Keratinocyte (primary cell): ENCODE results near the gene CNKSR3. TPM values are rescaled to one million over a fixed set of nuclear protein-coding genes. Genes with fewer than 3 reads are reported as not detected.

Experiments
- DNase-seq: peaks from one replicate; pipeline ENCODE4 v3.0.0-alpha.2; 2011; ENCODE audit warnings: low read depth, missing footprints, low spot score
- FAIRE-seq: peaks from 2 replicates; lab custom pipeline; 2011; peaks lifted over from hg19 to GRCh38; lab: Jason Lieb, UNC
- H2AFZ ChIP-seq: 2 replicates; pipeline ENCODE4 v1.6.0; 2012; ENCODE audit warnings: low read length, control low read depth, inconsistent platforms; ENCODE audit not compliant: control insufficient read depth
- H3K27ac ChIP-seq: 2 replicates; pipeline ENCODE4 v1.5.1; 2011; ENCODE audit warnings: low read length; ENCODE audit not compliant: control insufficient read depth, insufficient read depth
- H3K27me3 ChIP-seq: 3 replicates; pipeline ENCODE4 v1.6.0; 2011; ENCODE audit warnings: low read length; ENCODE audit not compliant: control insufficient read depth, insufficient read depth; ENCODE audit errors: extremely low read depth
- H3K36me3 ChIP-seq, 2 experiments: 2 replicates in 1 of 2; 3 replicates in 1 of 2; pipeline ENCODE4 v1.5.1; 2011; ENCODE audit warnings: low read length in 2 of 2, mild to moderate bottlenecking in 1 of 2; ENCODE audit not compliant: control insufficient read depth in 2 of 2, insufficient read depth in 2 of 2; ENCODE audit errors: extremely low read depth in 1 of 2
- H3K4me1 ChIP-seq: 3 replicates; pipeline ENCODE4 v1.5.1; 2011; ENCODE audit warnings: low read length; ENCODE audit not compliant: control insufficient read depth, insufficient read depth; ENCODE audit errors: extremely low read depth
- H3K4me2 ChIP-seq: 3 replicates; pipeline ENCODE4 v1.6.0; 2011; ENCODE audit warnings: low read depth, low read length; ENCODE audit not compliant: control insufficient read depth, insufficient read depth; ENCODE audit errors: extremely low read depth
- H3K4me3 ChIP-seq, 3 experiments: fragments of 200-600 bp in 1 of 3; sonication (generic) in 1 of 3; 2 replicates in 2 of 3; 3 replicates in 1 of 3; pipeline ENCODE4 v1.5.1; 2011 to 2016; ENCODE audit warnings: low read length in 3 of 3, mild to moderate bottlenecking in 3 of 3, control low read depth in 2 of 3, inconsistent platforms in 1 of 3, low read depth in 1 of 3, mixed read lengths in 1 of 3, mixed run types in 1 of 3, moderate library complexity in 1 of 3; ENCODE audit not compliant: control insufficient read depth in 2 of 3, insufficient read depth in 2 of 3; ENCODE audit errors: extremely low read depth in 1 of 3
- H3K79me2 ChIP-seq: 2 replicates; pipeline ENCODE4 v1.6.0; 2012; ENCODE audit warnings: low read length; ENCODE audit not compliant: control insufficient read depth, insufficient read depth
- H3K9ac ChIP-seq: 3 replicates; pipeline ENCODE4 v1.6.0; 2011; ENCODE audit warnings: low read length; ENCODE audit not compliant: control insufficient read depth, insufficient read depth; ENCODE audit errors: extremely low read depth
- H3K9me1 ChIP-seq: 3 replicates; pipeline ENCODE4 v1.6.0; 2011; ENCODE audit warnings: low read length; ENCODE audit not compliant: control insufficient read depth, insufficient read depth; ENCODE audit errors: extremely low read depth
- H3K9me3 ChIP-seq: 2 replicates; pipeline ENCODE4 v1.5.1; 2012; ENCODE audit warnings: low read depth, low read length; ENCODE audit not compliant: control insufficient read depth
- H4K20me1 ChIP-seq: 3 replicates; pipeline ENCODE4 v1.6.0; 2011; ENCODE audit warnings: low read length; ENCODE audit not compliant: control insufficient read depth, insufficient read depth; ENCODE audit errors: extremely low read depth
- CTCF ChIP-seq, 3 experiments: IDR thresholded peaks in 1 of 3; conservative IDR thresholded peaks in 1 of 3; optimal IDR thresholded peaks in 1 of 3; 2 replicates in 2 of 3; 3 replicates in 1 of 3; pipeline versions ENCODE3 to v1.5.1; 2011; ENCODE audit warnings: low read length in 3 of 3, mild to moderate bottlenecking in 3 of 3, moderate library complexity in 2 of 3, control low read depth in 1 of 3, inconsistent platforms in 1 of 3; ENCODE audit not compliant: insufficient read depth in 2 of 3; ENCODE audit errors: extremely low read depth in 1 of 3
- EZH2 ChIP-seq: IDR thresholded peaks from one replicate; pipeline ENCODE4 v1.6.1; 2012; ENCODE audit warnings: inconsistent platforms, mild to moderate bottlenecking, low read length, moderate library complexity
- dilution Hi-C: fragments of 300-500 bp; cut with MboI; formaldehyde crosslinking; loops from one replicate; pipeline ENCODE4 v1.7.0; 2020; ENCODE audit warnings: low sequenced_read_pairs; ENCODE audit not compliant: extremely low pct_ligation_motif_present
- polyA plus RNA-seq, 5 experiments: library from polyadenylated mRNA; depleted of rRNA in 3 of 5; stranded (reverse) in 3 of 5; stranded (forward) in 1 of 5; unstranded in 1 of 5; fragments of >200 nt; gene quantifications; 1 replicate in 1 of 5; 2 replicates in 3 of 5; 3 replicates in 1 of 5; pipeline versions ENCODE4 v1.2.1 to v1.2.3, GENCODE V29; 2011 to 2012; ENCODE audit warnings: missing spikeins in 2 of 5, low read depth in 1 of 5, low replicate concordance in 1 of 5

CNKSR3 gene
- polyA plus RNA-seq, 1 donor (not counting 4 experiments of a cell fraction or from before 2014, with no cell fraction given), result 2.0 TPM

- no peak for FAIRE-seq
Observed at GRCh38 chr6:154406301-154406700, 104.2 kb downstream of the CNKSR3 start.

GRCh38 chr6:154404791-154405400 is 105.6 kb downstream of the CNKSR3 start:
- H3K27me3 ChIP-seq, result no peaks in the 10 kb centered on the region

More at GRCh38 chr6:154406301-154406700, 104.2 kb downstream of the CNKSR3 start:
- H3K9me3 ChIP-seq, result no peaks in the 10 kb centered on the region
- no peaks in the 10 kb centered on the region for H3K9me1 ChIP-seq
- no peaks in the 10 kb centered on the region for H3K79me2 ChIP-seq
- DNase-seq, result no peak
- dilution Hi-C loops, result no loop called here
- no peak overlapping the region for H3K4me3 ChIP-seq
- no peaks in the 10 kb centered on the region for H3K27me3 ChIP-seq
- H3K36me3 ChIP-seq, result no peaks in the 10 kb centered on the region
- no peak overlapping the region for H3K9ac ChIP-seq
- no peak overlapping the region for H3K27ac ChIP-seq
- no peak overlapping the region for H2AFZ ChIP-seq
- H3K4me2 ChIP-seq, result no peak overlapping the region
- H4K20me1 ChIP-seq, result no peaks in the 10 kb centered on the region
- TF ChIP-seq CTCF (optimal IDR thresholded peaks at IDR 0.05 in 1 of 3, IDR thresholded peaks at IDR 0.05 in 1 of 3, conservative IDR thresholded peaks at IDR 0.05 in 1 of 3; ENCODE audit: extremely low read depth in 1 of 3, insufficient read depth in 2 of 3, low read length in 3 of 3) (no peak), EZH2 (no peak)
- H3K4me1 ChIP-seq, result peaks cover 26% of the 10 kb centered on the region

More at GRCh38 chr6:154404791-154405400, 105.6 kb downstream of the CNKSR3 start:
- Histone ChIP-seq H3K4me3 (no peak overlapping the region), H3K9ac (no peak overlapping the region), H2AFZ (no peak overlapping the region), H3K36me3 (peaks cover 0 to 2% of the 10 kb centered on the region in 2 experiments), H3K79me2 (no peaks in the 10 kb centered on the region), H3K27ac (no peak overlapping the region), H3K9me1 (no peaks in the 10 kb centered on the region), H3K4me1 (peaks cover 15% of the 10 kb centered on the region), H4K20me1 (no peaks in the 10 kb centered on the region), H3K9me3 (no peaks in the 10 kb centered on the region), H3K4me2 (no peak overlapping the region)
- DNase-seq (no peak), FAIRE-seq (no peak)
- TF ChIP-seq CTCF (optimal IDR thresholded peaks at IDR 0.05 in 1 of 3, IDR thresholded peaks at IDR 0.05 in 1 of 3, conservative IDR thresholded peaks at IDR 0.05 in 1 of 3; ENCODE audit: extremely low read depth in 1 of 3, insufficient read depth in 2 of 3, low read length in 3 of 3) (no peak), EZH2 (no peak)
- dilution Hi-C loops, result no loop called here
